ENCODE results near the gene KATNAL1.
"Not testable (repeated sequence)": the region's sequence is repeated elsewhere in the genome, so short reads cannot be mapped to it uniquely, and the experiment has no call there.

KATNAL1 gene

DNA sequence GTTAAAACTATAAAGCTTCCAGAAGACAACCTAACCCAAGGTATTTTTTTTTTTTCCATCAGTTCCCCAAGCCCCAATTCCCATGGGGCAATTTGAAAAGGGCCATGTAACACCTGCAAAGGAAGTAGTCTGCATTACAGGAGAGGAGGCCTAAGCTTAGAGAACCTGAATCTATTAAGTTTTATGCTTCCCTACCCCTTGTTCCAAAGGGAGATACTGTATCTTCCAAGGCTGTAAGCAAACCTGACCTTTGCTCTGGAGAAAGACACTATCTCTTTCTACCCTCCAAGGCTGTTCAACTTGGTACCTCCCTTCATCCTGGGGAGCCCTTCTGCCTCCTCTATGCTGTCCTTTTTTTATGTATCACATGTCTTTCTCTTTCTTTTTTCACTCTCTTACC is 15.0 kb downstream of the KATNAL1 start:
- no peaks in the 10 kb centered on the region for H3K9me3 Mint-ChIP-seq
- H3K4me1 Mint-ChIP-seq (ENCODE audit: low read depth): peaks cover 13% of the 10 kb centered on the region
- no peak overlapping the region for H3K4me3 Mint-ChIP-seq
- peaks cover 19% of the 10 kb centered on the region for H3K36me3 Mint-ChIP-seq (ENCODE audit: low read depth)
- H3K27me3 Mint-ChIP-seq (ENCODE audit: low read depth): peaks cover 8% of the 10 kb centered on the region
- no peak overlapping the region for H3K27ac Mint-ChIP-seq

DNA sequence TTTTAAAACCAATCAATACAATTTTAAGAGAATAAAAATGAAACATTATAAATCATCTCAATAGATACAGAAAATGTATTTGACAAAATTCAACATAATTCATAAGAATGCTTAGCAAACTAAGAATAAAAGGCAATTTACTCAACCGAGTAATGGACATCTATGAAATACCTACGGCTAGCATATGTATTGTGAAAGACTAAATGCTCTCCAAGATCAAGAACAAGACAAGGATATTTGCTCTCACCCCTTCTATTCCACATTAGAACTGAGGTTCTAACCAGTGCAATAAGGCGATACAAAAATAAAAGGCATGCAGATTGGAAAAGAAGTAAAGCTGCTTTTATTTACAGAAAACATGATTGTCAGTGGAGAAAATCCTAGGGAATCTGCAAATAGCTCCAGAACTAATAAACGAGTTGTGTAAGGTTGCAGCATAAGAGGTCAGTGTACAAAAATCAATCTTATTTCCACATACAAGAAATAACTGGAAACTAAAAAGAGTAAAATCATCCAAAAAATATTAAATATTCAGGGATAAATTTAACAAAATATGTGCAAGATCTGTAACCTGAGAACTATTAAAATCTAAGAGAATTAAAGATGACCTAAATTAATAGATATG is 16.4 kb downstream of the KATNAL1 start:
- Mint-ChIP-seq H3K4me1 (ENCODE audit: low read depth) (peaks cover 13% of the 10 kb centered on the region), H3K27me3 (ENCODE audit: low read depth) (peaks cover 8% of the 10 kb centered on the region), H3K27ac (no peak overlapping the region)

DNA sequence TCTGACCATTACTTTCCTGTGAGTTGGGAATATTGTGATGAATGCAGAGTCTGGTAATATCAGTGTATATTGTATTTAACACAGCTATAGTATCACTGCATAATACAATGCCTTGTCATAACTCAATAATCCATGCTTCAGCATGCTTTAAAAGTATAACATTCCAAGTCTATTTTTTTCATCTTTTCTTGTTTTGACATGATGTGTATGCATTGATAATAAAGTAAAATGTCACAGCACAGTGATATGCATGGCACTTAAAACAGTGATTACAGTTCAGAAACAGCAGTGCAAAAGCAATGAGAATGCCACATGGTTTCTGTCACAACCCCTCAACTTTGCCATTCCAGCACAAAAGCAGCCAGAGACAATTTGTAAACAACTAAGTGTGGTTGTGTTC is 17.8 kb downstream of the KATNAL1 start:
- Mint-ChIP-seq H3K27ac (no peak overlapping the region), H3K4me1 (ENCODE audit: low read depth) (peaks cover 13% of the 10 kb centered on the region), H3K9me3 (peaks cover 14% of the 10 kb centered on the region), H3K4me3 (no peak overlapping the region), H3K36me3 (ENCODE audit: low read depth) (peaks cover 39% of the 10 kb centered on the region), H3K27me3 (ENCODE audit: low read depth) (peaks cover 8% of the 10 kb centered on the region)

More for the DNA sequence above, 16.4 kb downstream of the KATNAL1 start:
- Mint-ChIP-seq H3K36me3 (ENCODE audit: low read depth) (peaks cover 26% of the 10 kb centered on the region), H3K9me3 (peaks cover under 1% of the 10 kb centered on the region), H3K4me3 (no peak overlapping the region)

DNA sequence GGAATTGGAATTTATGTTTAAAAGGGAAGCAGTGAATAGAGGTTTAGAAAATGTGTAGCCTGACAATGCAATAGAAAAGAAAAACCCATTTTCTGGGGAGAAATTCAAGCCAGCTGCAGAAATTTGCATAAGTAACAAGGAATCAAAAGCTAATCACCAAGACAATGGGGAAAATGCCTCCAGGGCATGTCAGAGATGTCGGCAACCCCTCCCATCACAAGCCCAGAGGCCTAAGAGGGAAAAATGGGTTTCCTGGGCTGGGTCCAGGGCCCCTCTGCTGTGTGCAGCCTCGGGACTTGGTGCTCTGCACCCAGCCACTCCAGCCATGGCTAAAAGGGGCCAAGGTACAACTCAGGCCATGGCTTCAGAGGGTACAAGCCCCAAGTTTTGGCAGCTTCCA is 21.3 kb downstream of the KATNAL1 start:
- not testable (repeated sequence) for H3K27me3 Mint-ChIP-seq (ENCODE audit: low read depth); H3K27ac Mint-ChIP-seq; H3K4me3 Mint-ChIP-seq; H3K4me1 Mint-ChIP-seq (ENCODE audit: low read depth)
- peaks cover 36% of the 10 kb centered on the region for H3K36me3 Mint-ChIP-seq (ENCODE audit: low read depth)
- peaks cover 14% of the 10 kb centered on the region for H3K9me3 Mint-ChIP-seq

DNA sequence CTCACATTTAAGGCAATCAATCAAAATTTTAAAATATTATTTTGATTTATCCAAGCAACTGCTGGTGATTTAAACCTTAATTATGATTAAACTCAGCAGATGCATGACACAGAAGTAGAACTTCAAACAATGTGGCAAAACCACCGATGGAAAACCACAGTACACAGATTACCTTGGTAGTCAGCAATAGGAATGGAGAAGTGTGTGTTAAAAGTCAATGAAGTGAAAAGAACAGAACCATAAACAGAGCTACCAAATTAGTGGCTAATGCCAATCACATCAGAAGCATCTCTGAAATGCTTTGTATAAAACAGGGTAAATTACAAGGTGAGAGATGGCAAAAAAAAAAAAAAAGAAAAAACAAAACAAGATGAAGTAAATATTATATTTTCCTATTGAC is 31.2 kb downstream of the KATNAL1 start:
- H3K4me1 Mint-ChIP-seq (ENCODE audit: low read depth): peaks cover 14% of the 10 kb centered on the region
- H3K27ac Mint-ChIP-seq: no peak overlapping the region
- H3K36me3 Mint-ChIP-seq (ENCODE audit: low read depth): peaks cover 33% of the 10 kb centered on the region
- no peaks in the 10 kb centered on the region for H3K27me3 Mint-ChIP-seq (ENCODE audit: low read depth)
- peaks cover 7% of the 10 kb centered on the region for H3K9me3 Mint-ChIP-seq
- no peak overlapping the region for H3K4me3 Mint-ChIP-seq

DNA sequence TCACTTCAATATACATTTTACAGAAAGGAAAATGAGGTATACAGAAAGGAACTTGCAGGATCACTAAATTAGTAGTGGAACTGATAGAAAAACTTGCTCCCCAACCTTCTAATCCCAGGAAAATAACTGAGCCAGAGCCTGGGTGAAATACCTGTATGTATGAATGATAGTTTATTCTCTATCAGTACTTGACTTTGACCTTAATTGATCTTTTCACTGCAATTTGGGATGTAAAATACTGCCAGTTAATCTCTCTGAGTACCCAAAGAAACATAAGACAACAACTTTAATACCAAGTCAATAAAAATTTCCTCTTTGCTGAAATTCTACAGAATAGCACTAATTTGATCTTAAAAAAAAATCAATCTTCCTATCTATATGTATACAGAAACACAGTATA is 33.3 kb downstream of the KATNAL1 start:
- Mint-ChIP-seq H3K27ac (no peak overlapping the region), H3K36me3 (ENCODE audit: low read depth) (peaks cover 33% of the 10 kb centered on the region), H3K4me3 (no peak overlapping the region)

DNA sequence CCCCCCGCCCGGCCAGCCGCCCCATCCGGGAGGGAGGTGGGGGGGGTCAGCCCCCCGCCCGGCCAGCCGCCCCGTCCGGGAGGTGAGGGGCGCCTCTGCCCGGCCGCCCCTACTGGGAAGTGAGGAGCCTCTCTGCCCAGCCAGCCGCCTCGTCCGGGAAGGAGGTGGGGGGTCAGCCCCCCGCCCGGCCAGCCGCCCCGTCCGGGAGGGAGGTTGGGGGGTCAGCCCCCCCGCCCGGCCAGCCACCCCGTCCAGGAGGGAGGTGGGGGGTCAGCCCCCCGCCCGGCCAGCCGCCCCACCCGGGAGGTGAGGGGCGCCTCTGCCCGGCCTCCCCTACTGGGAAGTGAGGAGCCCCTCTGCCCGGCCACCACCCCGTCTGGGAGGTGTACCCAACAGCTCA is 37.3 kb downstream of the KATNAL1 start:
- not testable (repeated sequence) for H3K4me3 Mint-ChIP-seq; H3K4me1 Mint-ChIP-seq (ENCODE audit: low read depth); H3K27me3 Mint-ChIP-seq (ENCODE audit: low read depth); H3K9me3 Mint-ChIP-seq; H3K27ac Mint-ChIP-seq
- peaks cover 21% of the 10 kb centered on the region for H3K36me3 Mint-ChIP-seq (ENCODE audit: low read depth)

More for the DNA sequence above, 33.3 kb downstream of the KATNAL1 start:
- H3K4me1 Mint-ChIP-seq (ENCODE audit: low read depth): peaks cover 14% of the 10 kb centered on the region
- H3K9me3 Mint-ChIP-seq: peaks cover 7% of the 10 kb centered on the region
- no peaks in the 10 kb centered on the region for H3K27me3 Mint-ChIP-seq (ENCODE audit: low read depth)

DNA sequence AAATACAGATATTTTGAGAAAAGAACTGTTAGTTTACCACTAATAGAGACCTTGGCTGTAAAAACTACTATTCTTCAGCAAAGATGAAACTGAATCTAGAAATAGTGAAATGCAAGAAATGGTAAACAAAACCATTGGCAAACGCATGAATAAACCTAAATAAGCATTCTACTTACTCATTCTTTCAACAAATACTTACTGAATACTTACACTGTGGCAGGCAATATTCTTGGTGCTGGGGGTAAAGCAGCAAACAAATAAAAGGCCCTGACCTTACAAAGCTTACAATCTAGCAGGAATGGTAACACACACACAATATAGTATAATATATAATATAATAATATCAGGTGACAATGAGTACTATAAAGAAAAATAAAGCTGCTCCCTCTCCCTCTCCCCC is 38.7 kb downstream of the KATNAL1 start:
- Mint-ChIP-seq H3K36me3 (ENCODE audit: low read depth) (peaks cover 10% of the 10 kb centered on the region), H3K4me1 (ENCODE audit: low read depth) (peaks cover 4% of the 10 kb centered on the region), H3K27ac (no peak overlapping the region), H3K4me3 (no peak overlapping the region), H3K27me3 (ENCODE audit: low read depth) (no peaks in the 10 kb centered on the region), H3K9me3 (no peaks in the 10 kb centered on the region)

DNA sequence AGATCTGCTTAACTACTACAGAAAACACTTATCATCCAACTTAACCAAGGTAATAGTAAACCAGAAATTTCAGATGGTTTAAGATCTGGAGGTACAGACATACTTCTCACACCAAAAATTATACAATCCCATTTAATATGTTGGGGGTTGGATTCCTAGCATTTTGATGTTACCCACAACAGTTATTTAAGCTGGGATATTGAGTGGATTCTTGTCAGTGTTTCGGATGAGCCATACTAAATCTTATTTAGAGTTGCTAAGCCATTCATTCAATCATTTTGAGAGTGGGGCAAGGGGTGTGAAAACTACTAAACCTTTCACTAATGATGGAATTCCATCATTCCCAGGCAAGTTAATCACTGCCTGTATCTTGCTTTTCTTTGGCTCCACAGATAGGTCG is 40.6 kb downstream of the KATNAL1 start:
- Mint-ChIP-seq H3K4me3 (no peak overlapping the region), H3K27ac (no peak overlapping the region), H3K27me3 (ENCODE audit: low read depth) (no peaks in the 10 kb centered on the region)

DNA sequence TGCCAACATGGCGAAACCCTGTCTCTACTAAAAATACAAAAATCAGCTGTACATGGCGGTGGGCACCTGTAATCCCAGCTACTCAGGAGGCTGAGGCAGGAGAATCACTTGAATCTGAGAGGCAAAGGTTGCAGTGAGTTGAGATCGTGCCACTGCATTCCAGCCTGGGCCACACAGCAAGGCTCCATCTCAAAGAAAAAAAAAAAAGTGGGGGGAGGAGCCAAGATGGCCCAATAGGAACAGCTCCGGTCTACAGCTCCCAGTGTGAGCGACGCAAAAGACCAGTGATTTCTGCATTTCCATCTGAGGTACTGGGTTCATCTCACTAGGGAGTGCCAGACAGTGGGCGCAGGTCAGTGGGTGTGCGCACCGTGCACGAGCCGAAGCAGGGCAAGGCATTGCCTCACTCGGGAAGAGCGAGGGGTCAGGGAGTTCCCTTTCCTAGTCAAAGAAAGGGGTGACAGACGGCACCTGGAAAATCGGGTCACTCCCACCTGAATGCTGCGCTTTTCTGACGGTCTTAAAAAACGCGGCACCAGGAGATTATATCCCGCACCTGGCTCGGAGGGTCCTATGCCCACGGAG is 48.1 kb downstream of the KATNAL1 start:
- H3K9me3 Mint-ChIP-seq; H3K4me3 Mint-ChIP-seq; H3K27ac Mint-ChIP-seq; H3K36me3 Mint-ChIP-seq (ENCODE audit: low read depth); H3K27me3 Mint-ChIP-seq (ENCODE audit: low read depth): not testable (repeated sequence)
- H3K4me1 Mint-ChIP-seq (ENCODE audit: low read depth): peaks cover 11% of the 10 kb centered on the region

More for the DNA sequence above, 40.6 kb downstream of the KATNAL1 start:
- H3K36me3 Mint-ChIP-seq (ENCODE audit: low read depth): peaks cover 3% of the 10 kb centered on the region
- no peaks in the 10 kb centered on the region for H3K4me1 Mint-ChIP-seq (ENCODE audit: low read depth)
- H3K9me3 Mint-ChIP-seq: no peaks in the 10 kb centered on the region

DNA sequence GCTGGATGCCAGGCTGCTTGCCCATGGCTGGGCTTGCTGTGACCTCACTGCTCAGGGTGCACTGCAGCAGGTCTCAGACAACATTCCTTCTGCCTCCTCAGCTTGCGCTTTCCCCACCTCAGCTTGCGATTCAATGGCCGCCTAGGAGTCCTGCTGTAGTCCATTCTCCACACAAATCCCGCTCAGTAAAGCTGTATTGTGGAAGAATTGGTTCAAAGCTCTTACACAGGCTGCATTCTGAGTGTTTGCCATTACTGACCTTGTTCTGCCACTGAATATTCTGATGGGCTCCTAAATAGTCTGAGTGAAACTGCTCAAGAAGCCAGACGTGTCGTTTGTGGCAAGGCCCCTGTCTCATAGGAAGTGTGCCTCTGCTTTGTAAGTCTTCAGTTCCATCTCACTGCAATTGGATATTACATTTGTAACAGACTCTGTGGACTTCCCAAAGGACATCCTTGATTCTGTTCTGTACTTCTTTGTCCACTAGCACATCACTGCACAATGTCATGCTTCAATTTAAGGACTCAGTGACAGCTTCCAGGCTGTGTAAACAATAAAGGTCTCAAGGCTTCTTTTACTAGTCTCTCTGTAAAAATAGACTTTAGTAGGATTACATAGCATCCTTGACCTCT is 49.8 kb downstream of the KATNAL1 start:
- Mint-ChIP-seq H3K36me3 (ENCODE audit: low read depth) (peaks cover 9% of the 10 kb centered on the region), H3K9me3 (peaks cover 4% of the 10 kb centered on the region), H3K27me3 (ENCODE audit: low read depth) (no peaks in the 10 kb centered on the region), H3K27ac (no peak overlapping the region), H3K4me3 (no peak overlapping the region), H3K4me1 (ENCODE audit: low read depth) (peaks cover 13% of the 10 kb centered on the region)

DNA sequence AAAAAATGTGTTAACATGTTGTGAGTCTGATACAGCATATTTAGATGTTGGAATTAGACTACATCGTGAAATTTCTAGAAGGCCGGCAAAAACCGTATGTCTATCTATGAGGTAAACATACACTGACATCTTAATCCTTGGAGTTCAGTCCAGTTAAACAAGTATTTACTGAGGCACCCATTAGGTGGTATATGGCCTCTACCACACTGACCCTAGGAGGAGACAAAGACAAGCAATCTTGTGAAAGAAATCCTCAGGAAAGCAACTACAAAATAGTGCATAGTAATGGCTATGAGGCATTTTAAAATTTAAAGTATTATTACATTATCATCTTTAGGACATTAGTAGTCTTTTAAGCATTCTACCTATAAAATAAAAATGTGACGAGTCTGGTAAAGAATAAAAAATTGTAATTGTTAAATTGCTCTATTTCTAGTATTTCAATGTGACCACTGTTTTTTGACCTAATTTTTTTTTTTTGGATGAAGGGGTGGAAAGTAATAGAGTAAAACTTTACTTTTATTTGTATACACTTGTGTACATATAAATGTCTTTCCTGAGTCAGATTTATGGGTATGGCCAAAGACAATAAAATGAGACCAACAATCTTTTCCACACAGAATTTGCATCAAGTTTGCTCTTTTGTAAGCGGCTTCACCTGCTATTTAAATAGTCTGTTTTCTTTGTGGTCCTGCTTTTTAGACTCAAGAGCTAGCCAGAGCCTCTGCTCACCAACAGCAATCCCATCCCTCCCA is 50.5 kb downstream of the KATNAL1 start:
- Mint-ChIP-seq H3K27me3 (ENCODE audit: low read depth) (no peaks in the 10 kb centered on the region), H3K36me3 (ENCODE audit: low read depth) (peaks cover 9% of the 10 kb centered on the region), H3K4me1 (ENCODE audit: low read depth) (peaks cover 13% of the 10 kb centered on the region), H3K27ac (no peak overlapping the region), H3K4me3 (no peak overlapping the region), H3K9me3 (peaks cover 4% of the 10 kb centered on the region)

DNA sequence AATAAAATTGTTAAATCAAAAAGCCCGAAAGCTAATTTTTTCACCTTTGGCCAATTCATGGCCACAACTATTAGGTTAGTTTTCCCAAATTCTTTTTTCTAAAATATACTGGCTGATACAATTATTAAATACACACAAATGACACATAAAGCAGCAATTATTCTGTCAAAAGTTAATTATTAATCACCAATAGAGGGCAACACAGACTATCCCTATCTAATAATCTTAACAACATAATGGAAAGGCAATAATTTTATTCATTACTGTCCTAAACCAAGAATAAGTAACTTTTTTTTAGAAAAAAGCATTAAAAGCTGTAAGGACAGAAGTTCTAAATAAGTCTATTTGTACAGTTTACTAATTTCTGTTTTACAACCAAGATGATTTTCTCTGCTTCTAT is 51.7 kb downstream of the KATNAL1 start:
- Mint-ChIP-seq H3K4me1 (ENCODE audit: low read depth) (peaks cover 13% of the 10 kb centered on the region), H3K36me3 (ENCODE audit: low read depth) (peaks cover 12% of the 10 kb centered on the region), H3K27ac (no peak overlapping the region), H3K27me3 (ENCODE audit: low read depth) (no peaks in the 10 kb centered on the region), H3K9me3 (peaks cover 6% of the 10 kb centered on the region), H3K4me3 (no peak overlapping the region)

DNA sequence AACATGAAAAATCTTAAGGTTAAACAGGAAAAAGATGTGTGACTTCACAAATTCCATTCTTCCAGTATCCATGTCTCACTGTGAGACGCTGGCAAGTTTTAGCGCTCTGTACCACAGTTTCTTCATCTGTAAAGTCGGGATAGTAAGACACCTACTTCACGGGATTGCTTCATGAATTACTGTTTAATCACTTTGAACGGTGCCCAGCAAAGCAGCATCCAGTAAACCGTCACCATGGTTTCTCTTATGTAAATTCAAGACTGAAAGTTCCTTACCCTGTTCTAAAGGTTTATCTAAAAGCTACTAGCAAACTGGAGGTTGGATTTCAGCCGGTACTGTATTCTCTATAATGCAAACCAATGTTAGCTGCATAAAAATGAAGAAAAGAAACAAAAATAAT is 53.5 kb downstream of the KATNAL1 start:
- H3K36me3 Mint-ChIP-seq (ENCODE audit: low read depth): peaks cover 14% of the 10 kb centered on the region
- no peaks in the 10 kb centered on the region for H3K27me3 Mint-ChIP-seq (ENCODE audit: low read depth)
- no peak overlapping the region for H3K27ac Mint-ChIP-seq
- H3K4me1 Mint-ChIP-seq (ENCODE audit: low read depth): peaks cover 9% of the 10 kb centered on the region
- H3K4me3 Mint-ChIP-seq: no peak overlapping the region
- H3K9me3 Mint-ChIP-seq: peaks cover 3% of the 10 kb centered on the region

DNA sequence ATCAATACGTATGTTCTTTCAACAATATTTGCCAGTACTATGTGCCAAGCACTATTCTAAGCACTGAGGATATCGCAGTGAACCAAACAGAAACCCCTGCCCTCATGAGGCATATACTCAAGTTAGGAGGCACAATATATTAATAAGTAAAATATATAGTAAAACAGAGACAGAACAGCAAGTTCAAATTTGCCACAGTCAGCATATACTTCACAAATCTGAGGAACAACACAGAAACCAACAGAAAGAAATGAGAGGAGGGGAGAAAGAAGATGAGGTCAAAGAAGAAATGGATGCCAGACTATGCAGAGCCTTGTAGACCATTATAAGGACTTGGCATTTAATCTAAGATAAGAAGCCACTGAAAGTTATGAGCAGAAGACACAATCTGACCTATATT is 59.9 kb downstream of the KATNAL1 start:
- Mint-ChIP-seq H3K36me3 (ENCODE audit: low read depth) (peaks cover 28% of the 10 kb centered on the region), H3K4me1 (ENCODE audit: low read depth) (peaks cover under 1% of the 10 kb centered on the region), H3K27me3 (ENCODE audit: low read depth) (no peaks in the 10 kb centered on the region), H3K27ac (no peak overlapping the region), H3K4me3 (no peak overlapping the region), H3K9me3 (peaks cover 20% of the 10 kb centered on the region)

Data from T-helper 1 cell treated with Interleukin-12 subunit alpha and Interleukin-12 subunit beta and Interleukin-4 antibody, amounts not matched to agents 30 μg/mL and 1 μg/mL, for 36 hours (primary cell).